Chondrocyte (in vitro differentiated cells): ENCODE measurements around the gene SDK2. TPM values are rescaled to one million over a fixed set of nuclear protein-coding genes. Genes with fewer than 3 reads are reported as not detected.

Experiments
- DNase-seq: peaks from one replicate; pipeline ENCODE4 v3.0.0; 2021; ENCODE audit warnings: mixed read lengths, low spot score
- H3K27ac Mint-ChIP-seq: one replicate; pipeline ENCODE4 v1.8.0; 2021; ENCODE audit warnings: mild to moderate bottlenecking, moderate library complexity, mixed read lengths; ENCODE audit not compliant: unreplicated experiment
- H3K27me3 Mint-ChIP-seq: 2 replicates; pipeline ENCODE4 v1.8.0; 2021; ENCODE audit warnings: low read depth, mixed read lengths
- H3K36me3 Mint-ChIP-seq: 2 replicates; pipeline ENCODE4 v1.8.0; 2021; ENCODE audit warnings: low read depth, mixed read lengths
- H3K4me1 Mint-ChIP-seq: 2 replicates; pipeline ENCODE4 v1.8.0; 2021; ENCODE audit warnings: low read depth, mild to moderate bottlenecking, mixed read lengths
- H3K4me3 Mint-ChIP-seq: one replicate; pipeline ENCODE4 v1.8.0; 2021; ENCODE audit warnings: mild to moderate bottlenecking, moderate library complexity, mixed read lengths; ENCODE audit not compliant: unreplicated experiment
- H3K9me3 Mint-ChIP-seq: 2 replicates; pipeline ENCODE4 v1.8.0; 2021; ENCODE audit warnings: low read depth, mixed read lengths
- CTCF ChIP-seq: fragments of 200-600 bp; sonication (generic); IDR thresholded peaks from 2 replicates; pipeline ENCODE4 v1.5.0; 2021; ENCODE audit warnings: antibody characterized with exemption, mild to moderate bottlenecking, moderate library complexity
- total RNA-seq: library from RNA; stranded (reverse); gene quantifications from 3 replicates; pipeline ENCODE4 v1.2.1, GENCODE V29; 2021

Gene SDK2
- total RNA-seq, 1 donor from 2014 or later, result 15.8 TPM

GRCh38 chr17:73414171-73414955 lies 229.9 kb downstream of the SDK2 start:
- Mint-ChIP-seq H3K4me3 (no peak overlapping the region), H3K36me3 (peaks cover 26% of the 10 kb centered on the region), H3K9me3 (no peaks in the 10 kb centered on the region), H3K27me3 (no peaks in the 10 kb centered on the region), H3K4me1 (no peaks in the 10 kb centered on the region), H3K27ac (no peak overlapping the region)
- TF ChIP-seq CTCF, result no peak
- peak; percentile 22 for DNase-seq

- TF ChIP-seq CTCF, result no peak
- Mint-ChIP-seq H3K36me3 (peaks cover 22% of the 10 kb centered on the region), H3K4me1 (no peaks in the 10 kb centered on the region), H3K4me3 (no peak overlapping the region), H3K27me3 (no peaks in the 10 kb centered on the region), H3K27ac (no peak overlapping the region), H3K9me3 (no peaks in the 10 kb centered on the region)
- DNase-seq, result no peak
These were observed 231.3 kb downstream of the SDK2 start for GRCh38 chr17:73412914-73413313.

GRCh38 chr17:73411313-73411747 lies 232.9 kb downstream of the SDK2 start:
- no peaks in the 10 kb centered on the region for H3K4me1 Mint-ChIP-seq
- no peak for TF ChIP-seq CTCF
- H3K27ac Mint-ChIP-seq, result no peak overlapping the region
- DNase-seq, result no peak
- peaks cover 23% of the 10 kb centered on the region for H3K36me3 Mint-ChIP-seq
- no peaks in the 10 kb centered on the region for H3K27me3 Mint-ChIP-seq
- no peaks in the 10 kb centered on the region for H3K9me3 Mint-ChIP-seq
- H3K4me3 Mint-ChIP-seq, result no peak overlapping the region

GRCh38 chr17:73410586-73411312 lies 233.5 kb downstream of the SDK2 start:
- Mint-ChIP-seq H3K4me3 (no peak overlapping the region), H3K27ac (no peak overlapping the region), H3K9me3 (no peaks in the 10 kb centered on the region), H3K36me3 (peaks cover 22% of the 10 kb centered on the region), H3K27me3 (no peaks in the 10 kb centered on the region), H3K4me1 (no peaks in the 10 kb centered on the region)
- no peak for TF ChIP-seq CTCF
- no peak for DNase-seq

DNA sequence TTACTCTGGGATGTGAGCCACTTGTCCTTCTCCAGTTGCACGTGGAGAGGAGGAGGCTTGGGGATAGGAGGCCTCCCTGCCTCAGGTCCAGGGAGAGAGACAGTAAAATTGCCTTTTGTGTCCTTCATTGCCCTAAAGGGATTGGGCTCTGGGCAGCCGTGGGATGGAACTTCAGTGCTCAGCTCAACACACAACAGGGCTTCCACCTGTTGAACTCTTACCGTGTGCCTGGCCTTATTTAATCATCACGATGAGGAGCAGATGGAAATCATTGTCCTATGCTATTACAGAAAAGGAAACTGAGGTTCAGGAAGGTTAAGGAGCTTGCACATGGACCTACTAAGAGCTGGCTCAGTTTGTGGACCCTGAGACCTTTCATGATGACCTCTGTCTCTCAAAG lies 240.0 kb downstream of the SDK2 start:
- Mint-ChIP-seq H3K4me1 (no peaks in the 10 kb centered on the region), H3K36me3 (peaks cover 10% of the 10 kb centered on the region), H3K27me3 (no peaks in the 10 kb centered on the region)

More for the DNA sequence above, 240.0 kb downstream of the SDK2 start:
- Mint-ChIP-seq H3K9me3 (no peaks in the 10 kb centered on the region), H3K4me3 (no peak overlapping the region), H3K27ac (no peak overlapping the region)
- DNase-seq, result no peak
- no peak for TF ChIP-seq CTCF
